GM10266 (cell line): ENCODE results near the gene NBAS.

Source experiments
- DNase-seq: peaks from one replicate; pipeline ENCODE4 v3.0.0; 2012; ENCODE audit errors: extremely low spot score
- CTCF ChIP-seq: IDR thresholded peaks from 2 replicates; pipeline ENCODE4 v1.5.1; 2012; ENCODE audit warnings: mild to moderate bottlenecking, low read depth; ENCODE audit not compliant: control insufficient read depth, insufficient read depth; ENCODE audit errors: missing control alignments

The NBAS gene

GRCh38 chr2:15538792-15539191, 22.3 kb downstream of the NBAS start:
- no peak for TF ChIP-seq CTCF

GRCh38 chr2:15533860-15534480, 27.2 kb downstream of the NBAS start:
- no peak for TF ChIP-seq CTCF

More at GRCh38 chr2:15538792-15539191, 22.3 kb downstream of the NBAS start:
- no peak for DNase-seq

GRCh38 chr2:15532996-15533395, 28.1 kb downstream of the NBAS start:
- no peak for TF ChIP-seq CTCF

More at GRCh38 chr2:15533860-15534480, 27.2 kb downstream of the NBAS start:
- no peak for DNase-seq

GRCh38 chr2:15531095-15531854, 29.9 kb downstream of the NBAS start:
- no peak for DNase-seq
- no peak for TF ChIP-seq CTCF

More at GRCh38 chr2:15532996-15533395, 28.1 kb downstream of the NBAS start:
- DNase-seq = no peak

- DNase-seq = no peak
- TF ChIP-seq CTCF = no peak
These were observed 33.9 kb downstream of the NBAS start for GRCh38 chr2:15527074-15527739.

- TF ChIP-seq CTCF = no peak
- DNase-seq = no peak
These were observed 39.4 kb downstream of the NBAS start for GRCh38 chr2:15521641-15522181.
